GM23248 (cell line): Measurements from ENCODE around the gene SLC25A48.

ENCODE experiments used
- EZH2 ChIP-seq: fragments of 200-600 bp; sonication (generic); IDR thresholded peaks from 2 replicates; pipeline ENCODE4 v1.6.1; 2018; ENCODE audit warnings: antibody characterized with exemption, mild to moderate bottlenecking; ENCODE audit not compliant: insufficient read depth, poor library complexity, severe bottlenecking
- EZH2phosphoT487 ChIP-seq: fragments of 200-600 bp; sonication (generic); IDR thresholded peaks from 2 replicates; pipeline ENCODE4 v1.6.1; 2018; ENCODE audit warnings: antibody characterized with exemption, moderate library complexity, mild to moderate bottlenecking, low read depth; ENCODE audit not compliant: insufficient read depth

DNA sequence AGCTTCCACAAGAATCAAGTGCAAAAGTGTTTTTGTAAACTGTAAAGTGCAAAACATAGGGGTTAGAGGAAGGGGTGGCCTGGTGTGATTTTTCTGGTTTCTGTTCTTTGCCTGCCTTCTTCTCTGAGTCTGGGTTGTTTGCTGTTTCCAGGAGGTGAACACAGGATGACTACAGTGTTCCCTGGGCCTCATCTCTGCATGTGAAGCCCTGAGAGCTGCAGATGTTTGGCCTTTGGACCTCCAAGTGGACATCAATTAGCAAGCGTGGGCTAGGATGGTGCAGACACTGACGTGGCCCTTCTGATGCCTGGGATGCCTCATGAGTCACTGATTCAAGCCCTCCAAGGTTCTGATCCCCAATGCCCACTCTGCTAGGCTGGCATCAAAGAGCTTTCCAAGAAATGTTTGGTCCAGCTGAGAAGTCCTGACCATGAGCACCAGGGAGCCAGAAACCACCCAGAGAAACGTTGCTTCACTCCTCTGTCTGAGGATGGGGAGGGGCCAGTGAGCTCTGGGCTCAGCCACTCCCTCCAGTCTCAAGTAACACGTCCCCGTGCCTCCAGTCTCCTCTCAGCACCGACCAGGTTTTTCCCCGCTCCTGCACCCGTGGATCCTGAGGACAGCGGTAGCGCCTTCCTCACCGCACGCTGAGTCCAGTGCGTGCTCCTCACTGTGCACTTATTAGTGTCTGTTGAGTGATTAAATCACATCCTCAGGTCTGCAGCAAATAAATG lies 53.6 kb downstream of the SLC25A48 start:
- no peak for TF ChIP-seq EZH2
- no peak for TF ChIP-seq EZH2phosphoT487
